ENCODE results near the gene SPIB.

SPIB gene

DNA sequence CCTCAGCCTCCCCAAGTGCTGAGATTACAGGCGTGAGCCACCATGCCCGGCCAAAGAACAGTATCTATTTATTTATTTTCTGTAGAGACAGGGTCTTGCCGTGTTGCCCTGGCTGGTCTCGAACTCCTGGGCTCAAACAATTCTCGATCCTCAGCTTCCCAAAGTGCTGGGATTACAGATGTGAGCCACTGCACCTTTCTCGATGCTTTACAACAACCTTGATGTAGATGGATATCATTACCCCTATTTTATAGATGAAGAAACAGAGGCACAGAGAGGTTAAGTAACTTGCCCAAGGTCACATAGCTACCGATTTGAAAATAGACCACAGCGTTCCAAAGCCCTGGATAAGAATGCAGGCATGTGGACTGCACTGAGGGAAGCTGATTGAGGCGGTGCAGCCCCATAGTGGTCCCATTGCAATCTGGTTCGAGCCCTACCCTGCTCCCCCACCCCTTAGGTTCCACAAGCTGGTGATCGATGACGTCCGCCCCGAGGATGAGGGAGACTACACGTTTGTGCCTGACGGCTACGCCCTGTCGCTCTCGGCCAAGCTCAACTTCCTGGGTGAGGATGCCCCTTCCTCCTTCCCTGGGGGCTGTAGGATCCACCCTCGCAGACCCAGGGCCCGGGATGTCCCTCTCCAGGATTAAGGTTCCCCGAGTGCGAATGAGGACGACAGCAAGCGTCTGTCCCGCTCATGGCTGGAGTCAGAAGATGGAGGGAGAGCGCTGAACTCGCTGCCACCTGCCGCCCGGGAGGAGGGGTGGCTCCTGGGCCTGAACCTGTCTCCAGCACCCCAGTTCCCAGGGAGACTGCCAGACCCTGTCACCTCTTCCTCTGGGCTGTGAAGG lies 31.9 kb downstream of the SPIB start:
- no peak for TF ChIP-seq EZH2phosphoT487 (IDR thresholded peaks at IDR 0.05; ENCODE audit: borderline replicate concordance, low read length)
- TF ChIP-seq, protein P1, sequence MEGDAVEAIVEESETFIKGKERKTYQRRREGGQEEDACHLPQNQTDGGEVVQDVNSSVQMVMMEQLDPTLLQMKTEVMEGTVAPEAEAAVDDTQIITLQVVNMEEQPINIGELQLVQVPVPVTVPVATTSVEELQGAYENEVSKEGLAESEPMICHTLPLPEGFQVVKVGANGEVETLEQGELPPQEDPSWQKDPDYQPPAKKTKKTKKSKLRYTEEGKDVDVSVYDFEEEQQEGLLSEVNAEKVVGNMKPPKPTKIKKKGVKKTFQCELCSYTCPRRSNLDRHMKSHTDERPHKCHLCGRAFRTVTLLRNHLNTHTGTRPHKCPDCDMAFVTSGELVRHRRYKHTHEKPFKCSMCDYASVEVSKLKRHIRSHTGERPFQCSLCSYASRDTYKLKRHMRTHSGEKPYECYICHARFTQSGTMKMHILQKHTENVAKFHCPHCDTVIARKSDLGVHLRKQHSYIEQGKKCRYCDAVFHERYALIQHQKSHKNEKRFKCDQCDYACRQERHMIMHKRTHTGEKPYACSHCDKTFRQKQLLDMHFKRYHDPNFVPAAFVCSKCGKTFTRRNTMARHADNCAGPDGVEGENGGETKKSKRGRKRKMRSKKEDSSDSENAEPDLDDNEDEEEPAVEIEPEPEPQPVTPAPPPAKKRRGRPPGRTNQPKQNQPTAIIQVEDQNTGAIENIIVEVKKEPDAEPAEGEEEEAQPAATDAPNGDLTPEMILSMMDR (IDR thresholded peaks at IDR 0.05; ENCODE audit: low read depth, low read length, poor library complexity, severe bottlenecking): no peak
- Histone ChIP-seq H3K4me3 (ENCODE audit: low read length) (no peak overlapping the region), H3K4me2 (ENCODE audit: low read length) (no peak overlapping the region), H3F3A (ENCODE audit: control insufficient read depth, insufficient read depth) (no peaks in the 10 kb centered on the region), H3K27ac (ENCODE audit: low read depth, low read length) (no peak overlapping the region), H4K20me1 (ENCODE audit: control insufficient read depth, insufficient read depth, low read depth, low read length) (no peaks in the 10 kb centered on the region), H3K27me3 (ENCODE audit: control insufficient read depth, low read length) (no peaks in the 10 kb centered on the region), H3K9me2 (replicated peaks; ENCODE audit: control insufficient read depth, low read length) (no peaks in the 10 kb centered on the region), H3K79me2 (ENCODE audit: control insufficient read depth, low read length) (no peaks in the 10 kb centered on the region), H3K4me1 (ENCODE audit: control insufficient read depth, low read length) (no peaks in the 10 kb centered on the region), H3K36me3 (ENCODE audit: control insufficient read depth, low read length) (peaks cover 47% of the 10 kb centered on the region), H3K9me3 (ENCODE audit: control insufficient read depth, insufficient read depth, low read length) (no peaks in the 10 kb centered on the region)

DNA sequence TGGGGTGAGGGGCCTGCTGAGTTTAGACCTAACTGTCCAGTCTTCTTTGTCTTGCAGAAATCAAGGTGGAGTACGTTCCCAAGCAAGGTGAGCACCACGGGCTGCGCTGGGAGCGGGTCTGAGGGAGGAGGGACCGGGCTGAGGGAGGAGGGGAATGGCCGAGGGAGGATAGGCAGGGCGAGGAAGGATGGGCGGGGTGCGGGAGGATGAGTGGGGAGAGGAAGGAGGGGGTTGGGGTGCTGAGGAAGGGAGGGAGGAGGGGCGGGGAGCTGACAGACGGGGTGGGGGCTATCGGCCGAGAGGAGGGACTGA lies 32.4 kb downstream of the SPIB start:
- Histone ChIP-seq H3K27me3 (ENCODE audit: control insufficient read depth, low read length) (no peaks in the 10 kb centered on the region), H4K20me1 (ENCODE audit: control insufficient read depth, insufficient read depth, low read depth, low read length) (no peaks in the 10 kb centered on the region), H3K36me3 (ENCODE audit: control insufficient read depth, low read length) (peaks cover 48% of the 10 kb centered on the region), H3K4me3 (ENCODE audit: low read length) (no peak overlapping the region), H3K79me2 (ENCODE audit: control insufficient read depth, low read length) (no peaks in the 10 kb centered on the region), H3K4me1 (ENCODE audit: control insufficient read depth, low read length) (no peaks in the 10 kb centered on the region), H3K9me2 (replicated peaks; ENCODE audit: control insufficient read depth, low read length) (no peaks in the 10 kb centered on the region), H3K4me2 (ENCODE audit: low read length) (no peak overlapping the region), H3K9me3 (ENCODE audit: control insufficient read depth, insufficient read depth, low read length) (no peaks in the 10 kb centered on the region), H3F3A (ENCODE audit: control insufficient read depth, insufficient read depth) (no peaks in the 10 kb centered on the region), H3K27ac (ENCODE audit: low read depth, low read length) (no peak overlapping the region)
- TF ChIP-seq, protein P1 (IDR thresholded peaks at IDR 0.05; ENCODE audit: low read depth, low read length, poor library complexity, severe bottlenecking): no peak
- TF ChIP-seq EZH2phosphoT487 (IDR thresholded peaks at IDR 0.05; ENCODE audit: borderline replicate concordance, low read length): no peak

DNA sequence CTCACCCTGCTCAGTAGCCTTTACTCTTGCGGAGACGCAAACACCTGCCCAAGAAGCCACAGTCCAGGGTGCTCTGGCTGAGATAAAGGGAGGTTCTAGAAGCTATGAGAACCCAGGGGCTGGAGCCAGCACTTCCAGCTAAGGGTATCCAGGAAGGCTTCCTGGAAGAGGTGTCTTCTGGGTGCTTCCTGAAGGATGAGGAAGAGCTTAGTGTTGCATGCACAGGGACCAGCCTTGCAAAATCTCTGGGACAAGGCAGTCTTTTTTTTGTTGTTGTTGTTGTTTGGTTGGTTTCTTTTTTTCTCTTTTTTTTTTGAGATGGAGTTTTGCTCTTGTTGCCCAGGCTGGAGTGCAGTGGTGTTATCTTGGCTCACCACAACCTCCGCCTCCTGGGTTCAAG lies 34.5 kb downstream of the SPIB start:
- H3K4me2 ChIP-seq (ENCODE audit: low read length): no peak overlapping the region
- TF ChIP-seq EZH2phosphoT487 (IDR thresholded peaks at IDR 0.05; ENCODE audit: borderline replicate concordance, low read length): no peak
- TF ChIP-seq, protein P1 (IDR thresholded peaks at IDR 0.05; ENCODE audit: low read depth, low read length, poor library complexity, severe bottlenecking): no peak

More for the DNA sequence above, 34.5 kb downstream of the SPIB start:
- Histone ChIP-seq H3K36me3 (ENCODE audit: control insufficient read depth, low read length) (peaks cover 46% of the 10 kb centered on the region), H3K9me2 (replicated peaks; ENCODE audit: control insufficient read depth, low read length) (no peaks in the 10 kb centered on the region), H3F3A (ENCODE audit: control insufficient read depth, insufficient read depth) (no peaks in the 10 kb centered on the region), H4K20me1 (ENCODE audit: control insufficient read depth, insufficient read depth, low read depth, low read length) (no peaks in the 10 kb centered on the region), H3K27ac (ENCODE audit: low read depth, low read length) (no peak overlapping the region), H3K79me2 (ENCODE audit: control insufficient read depth, low read length) (no peaks in the 10 kb centered on the region), H3K9me3 (ENCODE audit: control insufficient read depth, insufficient read depth, low read length) (no peaks in the 10 kb centered on the region), H3K27me3 (ENCODE audit: control insufficient read depth, low read length) (no peaks in the 10 kb centered on the region), H3K4me3 (ENCODE audit: low read length) (no peak overlapping the region), H3K4me1 (ENCODE audit: control insufficient read depth, low read length) (no peaks in the 10 kb centered on the region)
